GM11168 (cell line): Measurements from ENCODE around the gene ZBTB45.
"Not testable (repeated sequence)": the region's sequence is repeated elsewhere in the genome, so short reads cannot be mapped to it uniquely, and the experiment has no call there.

Experiments
- in situ Hi-C: fragments of 300-500 bp; cut with MboI; formaldehyde crosslinking; loops from one replicate; pipeline ENCODE4 v1.12.0; 2022; ENCODE audit warnings: low sequenced_read_pairs; ENCODE audit not compliant: unreplicated experiment

ZBTB45 gene

DNA sequence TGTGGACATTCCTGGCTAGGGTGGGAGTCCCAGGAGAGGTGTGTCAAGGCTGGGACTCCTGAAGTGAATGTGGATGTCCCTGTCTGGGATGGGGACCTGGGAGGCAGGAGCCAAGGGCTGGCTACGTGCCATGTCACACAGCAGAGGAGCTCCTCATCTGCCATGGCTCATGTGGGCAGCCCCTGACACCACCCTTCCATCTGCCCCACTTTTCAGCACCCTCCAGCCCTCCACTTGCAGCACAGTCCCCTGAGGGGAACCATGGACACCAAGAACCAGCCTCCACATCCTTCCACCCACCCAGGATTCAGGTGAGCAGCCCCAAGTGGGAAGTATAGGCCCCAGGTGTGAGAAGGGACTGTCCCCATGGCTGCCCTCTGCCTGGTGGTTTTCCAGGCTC, 41.7 kb downstream of the ZBTB45 start:
- in situ Hi-C loops = no loop called here

DNA sequence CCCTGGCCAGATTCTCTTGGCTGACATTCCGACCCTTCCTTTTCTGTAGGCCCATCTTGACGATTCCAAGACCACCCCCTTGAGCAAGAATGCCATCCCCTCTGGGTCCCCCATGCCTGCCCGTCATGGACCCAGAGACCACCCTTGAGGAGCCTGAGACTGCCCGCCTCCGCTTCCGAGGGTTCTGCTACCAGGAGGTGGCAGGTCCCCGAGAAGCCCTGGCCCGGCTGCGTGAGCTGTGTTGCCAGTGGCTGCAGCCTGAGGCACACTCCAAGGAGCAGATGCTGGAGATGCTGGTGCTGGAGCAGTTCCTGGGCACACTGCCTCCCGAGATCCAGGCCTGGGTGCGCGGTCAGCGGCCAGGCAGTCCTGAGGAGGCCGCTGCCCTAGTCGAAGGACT, 42.5 kb downstream of the ZBTB45 start:
- in situ Hi-C loops = no loop called here

GRCh38 chr19:58476498-58477015, 43.1 kb downstream of the ZBTB45 start:
- in situ Hi-C loops = no loop called here

DNA sequence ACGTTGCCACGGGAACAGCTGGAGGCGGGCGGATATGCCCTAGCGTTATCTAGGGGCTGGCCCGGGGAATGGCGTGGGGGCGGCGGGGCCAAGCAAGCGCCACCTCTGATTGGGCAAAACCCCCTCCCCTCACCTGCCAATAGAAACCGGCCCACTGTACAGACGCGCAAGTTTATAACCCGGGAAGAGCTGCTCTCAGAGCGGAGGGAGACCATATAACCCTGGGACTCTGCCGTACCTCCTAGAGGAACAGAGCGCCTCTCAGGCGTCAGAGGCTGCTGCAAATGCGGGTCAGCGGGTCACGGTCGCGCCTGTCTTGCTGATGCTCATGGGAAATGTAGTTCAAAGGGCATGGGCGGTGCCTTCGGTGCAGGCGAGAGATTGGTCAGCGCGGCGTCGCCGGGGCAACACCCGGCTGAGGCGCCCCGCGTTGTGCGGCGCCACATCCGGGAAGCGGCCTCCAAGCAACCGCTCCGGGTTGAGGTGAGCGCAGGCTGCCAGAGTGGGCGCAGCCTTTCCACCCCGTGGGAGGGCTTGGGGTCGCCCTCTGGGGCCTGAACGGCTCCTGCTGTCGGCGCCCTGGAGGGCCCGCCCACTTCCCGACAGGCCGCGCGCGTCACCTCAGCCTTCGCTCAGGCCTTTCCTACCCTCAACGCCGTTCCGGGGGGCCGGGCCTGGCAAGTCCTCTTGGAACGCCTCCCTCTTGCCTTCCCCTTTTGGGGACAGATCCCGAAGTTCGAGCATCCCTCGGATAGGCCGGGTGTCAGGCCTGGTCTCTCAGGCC, 43.7 kb downstream of the ZBTB45 start, which contains the start of gene ZNF446:
Gene ZNF446, plus strand, starts transcription at position 639 of the 784 bp plus-strand sequence. CDS start 867 bp downstream, outside the sequence.
- in situ Hi-C loops = no loop called here

- in situ Hi-C loops = no loop called here
These were observed 44.5 kb downstream of the ZBTB45 start for GRCh38 chr19:58474997-58475713.

DNA sequence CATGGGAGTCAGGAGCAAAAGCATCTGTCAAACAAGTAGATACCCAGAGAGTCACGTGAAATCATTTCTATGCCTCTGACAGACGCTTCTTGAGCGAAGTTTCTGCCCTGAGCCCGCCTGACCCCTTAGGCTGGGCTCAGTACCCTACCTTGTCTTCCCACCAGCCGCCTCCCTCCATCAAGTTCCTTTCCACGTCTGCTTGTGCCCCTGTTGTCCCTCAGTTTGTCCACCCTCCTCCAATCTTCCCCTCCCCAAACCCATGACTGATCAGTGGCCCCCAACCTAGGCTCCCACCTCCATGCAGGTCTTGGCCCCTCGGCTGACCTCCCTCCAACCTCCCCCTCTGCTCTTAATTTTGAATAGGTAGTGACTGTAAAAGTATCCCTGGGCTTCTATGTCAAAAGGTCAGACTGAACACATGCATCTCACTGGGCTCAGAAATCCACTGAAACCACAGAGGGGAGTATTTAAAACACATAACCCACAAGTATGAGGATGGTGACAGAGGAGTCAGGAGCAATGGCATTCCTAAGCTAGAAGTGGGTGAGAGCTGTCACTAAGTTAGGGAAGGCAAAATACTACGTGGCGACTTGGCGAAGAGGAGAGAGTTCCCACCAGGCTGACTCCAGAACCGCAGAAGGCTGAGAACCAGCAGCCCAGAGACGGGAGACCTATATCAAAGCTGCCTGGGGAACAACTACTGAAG, 45.2 kb downstream of the ZBTB45 start:
- in situ Hi-C loops = no loop called here

DNA sequence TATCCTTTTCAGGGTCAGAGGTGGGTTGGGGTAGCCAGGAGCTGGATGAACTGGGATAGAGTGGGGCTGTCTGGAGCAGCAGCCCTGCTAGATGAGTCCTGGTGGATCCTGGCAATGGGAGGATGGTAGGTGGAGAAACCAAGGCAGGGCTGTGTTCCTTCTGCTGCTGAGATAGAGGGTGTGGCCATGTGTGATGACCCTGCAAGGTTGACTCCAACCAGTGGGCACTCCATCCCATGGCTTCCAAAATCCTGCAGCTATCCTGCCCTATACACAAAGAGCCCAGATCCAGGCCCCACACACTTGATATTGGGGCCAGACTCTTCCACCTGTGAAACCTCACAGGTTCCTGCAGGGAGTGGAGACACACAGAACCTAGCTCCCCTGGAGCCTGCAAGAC, 45.8 kb downstream of the ZBTB45 start:
- in situ Hi-C loops = no loop called here

DNA sequence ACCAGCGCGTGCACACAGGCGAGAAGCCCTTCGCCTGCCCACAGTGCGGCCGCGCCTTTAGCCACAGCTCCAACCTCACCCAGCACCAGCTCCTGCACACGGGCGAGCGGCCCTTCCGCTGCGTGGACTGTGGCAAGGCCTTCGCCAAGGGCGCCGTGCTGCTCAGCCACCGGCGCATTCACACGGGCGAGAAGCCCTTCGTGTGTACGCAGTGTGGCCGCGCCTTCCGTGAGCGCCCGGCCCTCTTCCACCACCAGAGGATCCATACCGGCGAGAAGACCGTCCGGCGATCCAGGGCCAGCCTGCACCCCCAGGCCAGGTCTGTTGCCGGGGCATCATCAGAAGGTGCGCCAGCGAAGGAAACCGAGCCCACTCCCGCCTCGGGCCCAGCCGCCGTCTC, 47.9 kb downstream of the ZBTB45 start:
- in situ Hi-C loops = no loop called here

GRCh38 chr19:58470837-58471543, 48.6 kb downstream of the ZBTB45 start:
- in situ Hi-C loops = not testable (repeated sequence)

DNA sequence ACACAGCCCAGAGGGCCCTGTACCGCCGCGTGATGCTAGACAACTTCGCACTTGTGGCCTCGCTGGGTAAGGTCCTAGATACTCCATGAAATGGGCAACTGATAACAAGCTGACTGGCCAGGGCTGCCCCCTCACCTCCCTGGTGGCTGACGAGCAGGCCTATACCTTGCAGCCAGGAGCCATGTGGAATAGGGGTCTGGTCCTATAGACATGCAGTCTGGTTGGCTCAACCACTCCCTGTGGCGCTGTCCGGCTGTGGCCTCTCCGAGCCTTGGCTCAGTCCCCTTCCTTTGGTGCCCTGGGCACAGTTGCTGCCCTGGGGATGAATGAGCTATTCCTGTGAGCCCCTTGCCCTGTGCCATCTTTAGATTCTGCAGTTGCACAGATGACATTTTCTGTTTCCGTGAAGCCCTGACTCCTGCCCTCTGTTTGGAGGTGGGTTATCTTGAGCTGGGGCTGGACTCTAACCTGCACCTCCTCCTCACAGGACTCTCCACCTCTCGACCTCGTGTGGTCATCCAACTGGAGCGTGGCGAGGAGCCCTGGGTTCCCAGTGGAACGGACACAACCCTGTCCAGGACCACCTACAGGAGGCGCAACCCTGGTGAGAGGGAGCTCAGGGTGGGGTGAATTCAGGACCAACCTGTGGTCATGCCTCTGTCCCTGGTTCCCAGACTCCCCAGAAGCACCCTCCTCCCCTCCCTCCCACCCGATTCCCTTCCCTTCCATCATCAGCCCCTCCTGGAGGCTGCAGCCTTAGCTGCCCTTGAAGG, 50.2 kb downstream of the ZBTB45 start:
- in situ Hi-C loops = no loop called here

- in situ Hi-C loops = no loop called here
These were observed 51.3 kb downstream of the ZBTB45 start for GRCh38 chr19:58468216-58468839.

GRCh38 chr19:58466760-58467589, 52.6 kb downstream of the ZBTB45 start, which contains the start of gene ZNF324:
ZNF324 (plus strand) TSS chr19:58467080; CDS start chr19:58469186, 2,106 bp downstream.
- in situ Hi-C loops = no loop called here

GRCh38 chr19:58466089-58466759, 53.4 kb downstream of the ZBTB45 start:
- in situ Hi-C loops = no loop called here
